ENCODE data around the gene USP53. TPM values are rescaled to one million over a fixed set of nuclear protein-coding genes. Genes with fewer than 3 reads are reported as not detected.

USP53 gene
- total and polyA plus RNA-seq, 9 of the 15 experiments (the other 6 are each of a cell fraction or from before 2014, with no cell fraction given) = 2.9 to 9.6 (median 8.3) TPM

DNA sequence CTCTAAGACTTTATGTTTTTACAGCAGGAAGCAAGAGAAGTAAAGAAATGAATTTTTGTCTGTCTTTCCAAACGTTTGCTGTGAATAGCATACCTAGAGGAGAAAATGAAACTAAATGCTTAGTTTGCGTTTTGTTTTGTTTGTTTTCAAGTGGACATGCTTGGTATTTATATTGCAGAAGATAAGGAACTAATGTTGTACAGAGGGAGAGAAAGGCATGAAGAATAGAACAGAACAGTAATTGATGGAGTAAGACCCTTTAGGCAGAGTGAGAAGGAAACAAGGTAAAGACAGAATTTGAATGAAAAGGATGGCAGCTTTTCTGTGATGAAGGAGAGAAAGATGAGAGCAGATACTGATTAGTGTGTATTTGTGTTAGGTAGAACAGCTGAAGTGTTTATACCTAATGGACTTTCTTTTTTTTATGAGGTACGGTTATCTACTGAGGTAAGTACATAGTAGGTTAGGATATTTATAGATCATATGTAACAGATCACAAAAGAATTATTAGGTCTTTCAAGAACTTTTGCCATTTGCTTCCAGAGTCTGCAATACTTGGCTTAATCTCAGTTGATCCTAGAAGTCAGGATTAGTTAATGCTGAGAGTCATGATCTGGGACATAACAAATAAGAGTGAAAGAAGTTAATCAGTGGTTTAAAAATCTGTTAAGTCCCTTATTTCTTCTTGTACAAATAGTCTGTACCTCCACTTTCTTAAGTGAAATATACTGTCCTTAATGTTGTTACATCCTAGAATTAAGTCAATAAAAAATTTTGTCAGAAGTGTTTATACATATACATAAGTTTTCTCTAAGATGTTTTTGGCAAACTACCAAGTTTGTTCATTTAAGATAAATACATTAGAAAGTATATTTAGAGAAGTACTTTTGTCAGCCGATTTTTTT, 72.6 kb downstream of the USP53 start (continued):
- TF ChIP-seq THAP12 (CRISPR knock-in tag; IDR thresholded peaks at IDR 0.05) = no peak
- no peak for TF ChIP-seq ESRRA (IDR thresholded peaks at IDR 0.05; ENCODE audit: borderline replicate concordance, low read depth)
- no peak for TF ChIP-seq MCM5 (IDR thresholded peaks at IDR 0.05; ENCODE audit: low read depth)
- TF ChIP-seq SAFB (IDR thresholded peaks at IDR 0.05; ENCODE audit: borderline replicate concordance, low read depth, low read length) = no peak
- TF ChIP-seq PURB (CRISPR knock-in tag; IDR thresholded peaks at IDR 0.05; ENCODE audit: low read depth) = no peak
- no peak for TF ChIP-seq MYBL2 (IDR thresholded peaks at IDR 0.05; ENCODE audit: low read depth)
- no peak for TF ChIP-seq MYBL2 (CRISPR knock-in tag; IDR thresholded peaks at IDR 0.05; ENCODE audit: borderline replicate concordance)
- TF ChIP-seq PTRF (tag; IDR thresholded peaks at IDR 0.05) = no peak
- no peak for TF ChIP-seq NR2F6 (CRISPR knock-in tag; IDR thresholded peaks at IDR 0.05)
- TF ChIP-seq SMARCC2 (IDR thresholded peaks at IDR 0.05; ENCODE audit: low read depth) = no peak
